RCC 7860 (cell line): ENCODE data around the gene FGF3.

Experiments used
- DNase-seq: peaks from one replicate; pipeline ENCODE4 v3.0.0-alpha.2; 2015; ENCODE audit warnings: low spot score
- FAIRE-seq: peaks from 2 replicates; lab custom pipeline; 2012; peaks lifted over from hg19 to GRCh38; lab: Jason Lieb, UNC

Gene FGF3

GRCh38 chr11:69825941-69826340, 6.7 kb upstream of the FGF3 start:
- no peak for FAIRE-seq

GRCh38 chr11:69825037-69825834, 6.0 kb upstream of the FGF3 start:
- no peak for FAIRE-seq
- peak; percentile 27 for DNase-seq

More at GRCh38 chr11:69825941-69826340, 6.7 kb upstream of the FGF3 start:
- no peak for DNase-seq

- DNase-seq = no peak
- FAIRE-seq = no peak
These were observed 4.5 kb upstream of the FGF3 start for GRCh38 chr11:69823641-69824265.

- no peak for FAIRE-seq
These were observed 3.7 kb upstream of the FGF3 start for GRCh38 chr11:69822676-69823494.

GRCh38 chr11:69821511-69822040, 2.4 kb upstream of the FGF3 start:
- no peak for FAIRE-seq
- DNase-seq = no peak

More at GRCh38 chr11:69822676-69823494, 3.7 kb upstream of the FGF3 start:
- no peak for DNase-seq

- no peak for FAIRE-seq
- no peak for DNase-seq
These were observed 1.2 kb upstream of the FGF3 start for GRCh38 chr11:69820441-69820840.

- FAIRE-seq (no peak), DNase-seq (no peak)
These were observed 390 bp upstream of the FGF3 start for GRCh38 chr11:69819541-69820070.

- no peak for DNase-seq
- no peak for FAIRE-seq
These were observed 999 bp downstream of the FGF3 start for GRCh38 chr11:69818231-69818602.

GRCh38 chr11:69817265-69818230, 1.7 kb downstream of the FGF3 start:
- FAIRE-seq = no peak
- DNase-seq = no peak

- no peak for FAIRE-seq
- no peak for DNase-seq
These were observed 2.5 kb downstream of the FGF3 start for GRCh38 chr11:69816671-69817070.

GRCh38 chr11:69815973-69816372, 3.2 kb downstream of the FGF3 start:
- DNase-seq (no peak), FAIRE-seq (no peak)

- no peak for DNase-seq
- no peak for FAIRE-seq
These were observed 4.3 kb downstream of the FGF3 start for GRCh38 chr11:69814902-69815301.

GRCh38 chr11:69814411-69814810, 4.8 kb downstream of the FGF3 start:
- FAIRE-seq = no peak
- no peak for DNase-seq

- no peak for FAIRE-seq
- DNase-seq = no peak
These were observed 5.4 kb downstream of the FGF3 start for GRCh38 chr11:69813839-69814238.

GRCh38 chr11:69812946-69813345, 6.3 kb downstream of the FGF3 start:
- no peak for FAIRE-seq
- no peak for DNase-seq

- FAIRE-seq = no peak
- DNase-seq = no peak
These were observed 7.0 kb downstream of the FGF3 start for GRCh38 chr11:69812256-69812655.

GRCh38 chr11:69811431-69811830, 7.8 kb downstream of the FGF3 start:
- FAIRE-seq (no peak), DNase-seq (no peak)

GRCh38 chr11:69810289-69811118, 8.7 kb downstream of the FGF3 start:
- no peak for DNase-seq
- FAIRE-seq = no peak

GRCh38 chr11:69808667-69809086, 10.5 kb downstream of the FGF3 start:
- DNase-seq (no peak), FAIRE-seq (no peak)
